CD4-positive, alpha-beta T cell treated with Interleukin-2 at 100 ng/mL for 4 hours (primary cell): ENCODE data around the gene POMP.

Experiments used
- DNase-seq: peaks from one replicate; pipeline ENCODE4 v3.0.0-alpha.2; 2020; ENCODE audit warnings: low spot score

Gene POMP

GRCh38 chr13:28658796-28659620 lies at the start of gene POMP:
TSS of gene POMP (plus strand) at chr13:28659130. CDS start at chr13:28659185, 55 bp downstream.
- peak; percentile 86 for DNase-seq

DNA sequence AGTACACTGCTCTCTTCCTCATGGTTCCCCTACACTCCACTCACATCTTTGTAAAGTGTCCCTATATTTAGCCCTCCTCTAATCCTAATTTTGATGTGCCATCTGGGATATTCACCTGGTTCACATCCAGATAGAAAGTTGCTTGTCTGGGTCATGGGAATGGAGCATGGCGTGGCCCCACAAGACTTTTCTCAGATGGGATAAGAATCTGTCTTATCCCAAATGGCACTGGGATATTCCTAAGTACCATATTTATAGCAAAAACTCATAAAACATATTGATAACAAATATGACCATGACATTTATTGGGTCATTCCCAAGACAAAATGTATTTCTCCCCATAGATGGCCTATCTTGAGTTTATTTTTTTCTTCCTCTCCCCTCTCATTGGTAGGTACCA lies 49.5 kb upstream of the POMP start:
- DNase-seq: no peak

DNA sequence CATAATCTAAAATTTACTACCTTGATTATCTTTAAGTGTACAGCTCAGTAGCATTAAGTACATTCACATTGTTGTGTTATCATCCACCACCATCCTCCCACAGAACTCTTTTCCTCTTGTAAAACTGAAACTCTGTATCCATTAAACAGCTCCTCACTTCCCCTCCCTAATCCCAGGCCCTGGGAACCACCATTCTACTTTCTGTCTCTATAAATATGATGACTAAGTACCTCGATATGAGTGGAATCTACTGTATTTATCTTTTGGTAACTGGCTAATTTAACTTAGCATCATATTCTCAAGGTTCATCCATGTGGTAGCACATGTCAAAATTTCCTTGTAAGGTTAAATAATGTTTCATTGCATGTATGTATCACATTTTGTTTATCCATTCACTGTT lies 49.0 kb upstream of the POMP start:
- no peak for DNase-seq

DNA sequence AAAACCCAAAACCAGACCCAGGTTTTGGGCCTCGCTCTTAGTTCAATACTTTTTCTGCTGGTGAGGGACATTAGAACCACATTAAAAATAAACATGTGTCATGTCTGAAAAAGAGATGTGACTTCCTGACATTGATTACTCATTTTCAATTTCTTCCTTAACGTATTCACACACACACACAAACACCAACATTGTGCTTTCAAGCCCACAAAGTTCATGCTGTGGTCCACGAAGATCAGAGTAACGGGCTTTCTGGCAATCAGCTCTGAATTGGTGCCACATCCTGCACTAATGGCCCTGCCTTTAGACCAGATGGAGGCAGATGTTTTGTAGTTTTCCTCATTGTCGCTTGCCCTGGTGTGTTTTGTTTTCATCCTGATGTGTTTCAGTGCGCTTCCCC lies 47.9 kb upstream of the POMP start:
- DNase-seq: no peak

DNA sequence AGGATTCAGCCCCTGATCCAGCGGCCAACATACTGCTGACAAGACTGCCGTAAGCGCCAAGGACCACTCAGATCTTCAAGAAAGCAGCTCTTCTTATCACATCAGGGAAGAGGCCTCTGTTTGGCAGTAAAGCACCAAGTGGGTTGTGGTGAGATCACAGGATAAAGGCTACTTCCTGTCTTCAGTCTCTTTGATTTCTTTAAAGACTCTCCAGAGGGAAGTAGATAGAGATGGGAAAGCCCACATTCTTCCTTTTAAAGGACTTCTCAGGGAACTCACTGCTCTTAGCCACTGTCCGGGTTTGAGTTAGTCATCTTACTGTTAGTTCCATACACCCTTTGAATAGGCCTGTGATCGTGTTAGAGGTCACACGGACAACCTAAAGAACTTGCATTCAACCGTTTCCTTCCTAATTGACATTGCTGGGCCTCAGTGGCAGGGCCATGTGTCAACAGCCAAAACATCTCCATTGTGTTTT lies 47.2 kb upstream of the POMP start:
- DNase-seq: peak; percentile 8

DNA sequence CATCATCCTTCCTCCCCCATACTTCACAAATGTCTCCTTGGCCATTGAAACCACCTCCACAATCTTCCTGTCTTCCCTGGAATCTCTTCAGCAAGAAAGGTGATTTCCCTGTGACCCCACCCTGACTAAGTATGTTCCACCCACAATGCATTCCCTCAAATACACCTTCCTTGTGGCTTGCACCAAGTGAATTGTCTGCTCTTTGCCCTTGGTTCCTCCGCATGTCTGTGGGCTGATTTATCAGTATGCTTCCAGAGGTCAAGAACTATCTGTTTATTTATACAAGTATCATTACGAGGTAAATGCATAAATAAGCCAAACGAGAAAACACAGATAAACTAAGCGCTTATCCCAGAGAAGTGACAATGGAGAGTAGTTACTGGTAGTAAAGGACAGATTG lies 45.4 kb upstream of the POMP start:
- DNase-seq: no peak

DNA sequence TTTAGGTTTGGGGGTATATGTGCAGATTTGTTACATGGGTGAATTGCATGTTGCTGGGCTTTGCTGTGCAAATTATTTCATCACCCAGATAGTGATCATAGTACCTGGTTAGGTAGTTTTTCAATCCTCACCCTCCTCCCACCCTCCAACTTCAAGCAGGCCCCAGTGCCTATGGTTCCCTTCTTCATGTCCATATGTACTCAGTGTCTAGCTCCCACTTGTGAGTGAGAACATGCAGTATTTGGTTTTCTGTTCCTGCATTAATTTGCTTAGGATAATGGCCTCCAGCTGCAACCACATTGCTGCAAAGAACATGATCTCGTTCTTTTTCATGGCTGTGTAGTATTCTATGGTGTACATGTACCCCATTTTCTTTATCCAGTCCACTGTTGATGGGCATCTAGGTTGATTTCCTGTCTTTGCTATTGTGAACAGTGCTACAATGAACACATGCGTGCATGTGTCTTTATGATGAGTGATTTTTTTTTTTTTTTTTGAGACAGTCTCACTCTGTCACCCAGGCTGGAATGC lies 42.9 kb upstream of the POMP start:
- DNase-seq: no peak

- DNase-seq: no peak
Measured at GRCh38 chr13:28618230-28618994, 40.5 kb upstream of the POMP start.

GRCh38 chr13:28620011-28620830 lies 38.7 kb upstream of the POMP start:
- no peak for DNase-seq

GRCh38 chr13:28621449-28621848 lies 37.5 kb upstream of the POMP start:
- DNase-seq: no peak

DNA sequence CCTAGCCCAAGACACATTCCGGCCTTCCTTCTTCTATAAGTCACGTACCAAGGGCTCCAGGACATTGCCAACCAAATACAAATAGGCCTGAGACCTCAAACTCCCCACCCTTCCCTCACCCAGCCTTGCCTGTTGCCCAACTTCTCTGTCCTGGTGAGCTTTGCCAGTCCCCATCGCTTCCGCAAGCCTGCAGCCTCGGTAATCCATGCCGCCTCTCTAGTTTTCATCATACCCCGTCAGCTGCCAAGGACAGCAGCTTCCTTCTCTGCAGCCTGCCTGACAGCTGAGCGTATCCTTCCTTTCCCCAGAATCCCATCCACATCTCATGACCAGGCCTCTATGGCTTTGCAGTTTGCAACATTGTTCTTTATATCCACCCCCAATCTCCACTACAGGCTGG lies 36.6 kb upstream of the POMP start:
- DNase-seq: no peak

- no peak for DNase-seq
Measured at GRCh38 chr13:28623782-28624706, 34.9 kb upstream of the POMP start.

GRCh38 chr13:28624707-28625432 lies 34.1 kb upstream of the POMP start:
- DNase-seq: no peak

GRCh38 chr13:28626266-28626665 lies 32.7 kb upstream of the POMP start:
- DNase-seq: no peak

DNA sequence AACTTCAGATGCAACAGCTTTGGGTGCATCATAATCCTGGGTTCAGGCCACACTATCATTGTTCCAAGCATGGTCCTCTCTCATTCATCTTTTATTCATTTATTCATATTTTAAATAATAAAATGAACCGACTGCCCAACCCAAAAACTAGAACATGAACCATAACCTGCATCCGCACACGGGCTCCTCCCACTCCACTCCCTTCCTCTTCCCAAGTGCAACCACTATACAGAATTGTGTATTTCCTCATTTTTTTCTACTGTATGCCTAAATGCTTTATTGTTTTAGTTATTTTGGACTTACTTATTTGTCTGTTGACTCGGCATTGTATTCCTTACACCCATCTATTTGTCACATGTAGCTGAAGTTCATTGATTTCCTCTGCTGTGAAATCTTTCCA lies 30.7 kb upstream of the POMP start:
- no peak for DNase-seq

- DNase-seq: no peak
Measured at GRCh38 chr13:28630869-28631268, 28.1 kb upstream of the POMP start.

DNA sequence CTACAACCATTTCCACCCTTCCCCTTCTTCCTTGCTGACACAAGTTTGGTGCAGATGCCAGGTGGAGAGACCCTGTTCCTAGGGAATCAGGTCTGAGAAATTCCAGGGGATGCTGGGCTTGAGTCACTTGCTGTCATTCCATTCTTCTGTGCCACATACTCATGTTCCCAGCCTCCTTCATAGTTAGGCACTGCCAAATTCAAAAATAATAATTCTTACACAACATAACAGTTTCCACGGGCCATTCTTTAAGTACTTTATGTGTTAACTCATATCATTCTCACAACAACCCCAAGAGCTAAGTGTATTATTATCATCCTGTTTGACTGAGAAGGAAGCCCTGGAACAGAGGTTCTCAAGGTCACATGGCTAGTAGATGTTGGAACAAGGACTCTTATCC lies 27.1 kb upstream of the POMP start:
- DNase-seq: no peak

- DNase-seq: no peak
Measured at GRCh38 chr13:28636069-28636468, 22.9 kb upstream of the POMP start.

DNA sequence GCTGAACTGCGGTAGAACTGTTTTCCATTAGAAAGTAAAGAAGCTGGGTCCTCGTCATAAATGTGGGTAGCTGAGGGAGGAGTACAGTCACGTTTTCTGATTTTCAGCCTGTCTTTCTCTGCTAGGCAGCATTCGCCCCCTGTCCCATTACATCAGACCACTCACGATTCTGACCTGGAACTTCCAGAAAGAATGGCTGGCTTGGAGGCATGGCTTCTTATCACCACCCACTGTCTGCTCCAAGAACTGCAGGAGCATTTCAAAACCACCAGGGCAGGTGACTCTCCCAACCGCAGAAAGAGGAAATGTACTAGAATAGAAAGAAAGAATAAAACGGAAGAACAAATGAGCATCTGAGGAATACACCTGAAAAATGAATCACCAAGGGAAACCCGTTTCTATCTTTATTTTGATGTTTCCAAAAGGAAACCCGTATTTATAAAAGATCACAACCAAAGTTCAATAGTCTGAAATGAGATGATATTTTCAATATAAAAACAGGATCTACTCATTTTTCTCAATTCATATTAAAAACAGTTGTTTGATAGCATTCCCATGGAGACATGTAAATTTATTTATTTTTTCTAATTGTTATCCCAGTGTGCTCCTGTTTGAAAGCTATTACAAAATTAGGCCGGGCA lies 22.1 kb upstream of the POMP start:
- peak; percentile 49 for DNase-seq
